GM13977 (cell line): ENCODE measurements around the gene DMD.

ENCODE experiments used
- DNase-seq: peaks from one replicate; pipeline ENCODE4 v3.0.0; 2012; ENCODE audit warnings: low spot score
- in situ Hi-C: fragments of 300-500 bp; cut with MboI; formaldehyde crosslinking; loops from one replicate; pipeline ENCODE4 v1.12.0; 2022; ENCODE audit warnings: low sequenced_read_pairs, low pct_unique_long_range_greater_than_20kb, mixed read lengths, inconsistent platforms; ENCODE audit not compliant: unreplicated experiment
- TF ChIP-seq, protein P1 (sequence below): IDR thresholded peaks from 2 replicates; pipeline ENCODE4 v1.5.1; 2012; ENCODE audit warnings: mild to moderate bottlenecking, control low read depth; ENCODE audit not compliant: insufficient read depth; ENCODE audit errors: extremely low read depth, missing control alignments

Gene DMD

DNA sequence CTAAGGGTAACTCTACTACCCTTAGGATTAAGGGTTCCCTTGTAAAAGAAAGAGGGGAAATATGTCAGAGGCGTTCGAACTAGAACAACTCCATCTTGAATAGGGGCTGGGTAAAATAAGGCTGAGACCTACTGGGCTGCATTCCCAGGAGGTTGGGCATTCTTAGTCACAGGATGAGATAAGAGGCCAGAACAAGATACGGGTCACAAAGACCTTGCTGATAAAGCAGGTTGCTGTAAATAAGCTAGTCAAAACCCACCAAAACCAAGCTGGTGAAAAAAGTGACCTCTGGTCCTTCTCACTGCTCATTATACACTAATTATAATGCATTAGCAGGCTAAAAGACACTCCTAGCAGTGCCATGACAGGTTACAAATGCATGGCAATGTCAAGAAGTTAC lies 922.0 kb downstream of the DMD start:
- in situ Hi-C loops = no loop called here
- DNase-seq = no peak
- TF ChIP-seq, protein P1, sequence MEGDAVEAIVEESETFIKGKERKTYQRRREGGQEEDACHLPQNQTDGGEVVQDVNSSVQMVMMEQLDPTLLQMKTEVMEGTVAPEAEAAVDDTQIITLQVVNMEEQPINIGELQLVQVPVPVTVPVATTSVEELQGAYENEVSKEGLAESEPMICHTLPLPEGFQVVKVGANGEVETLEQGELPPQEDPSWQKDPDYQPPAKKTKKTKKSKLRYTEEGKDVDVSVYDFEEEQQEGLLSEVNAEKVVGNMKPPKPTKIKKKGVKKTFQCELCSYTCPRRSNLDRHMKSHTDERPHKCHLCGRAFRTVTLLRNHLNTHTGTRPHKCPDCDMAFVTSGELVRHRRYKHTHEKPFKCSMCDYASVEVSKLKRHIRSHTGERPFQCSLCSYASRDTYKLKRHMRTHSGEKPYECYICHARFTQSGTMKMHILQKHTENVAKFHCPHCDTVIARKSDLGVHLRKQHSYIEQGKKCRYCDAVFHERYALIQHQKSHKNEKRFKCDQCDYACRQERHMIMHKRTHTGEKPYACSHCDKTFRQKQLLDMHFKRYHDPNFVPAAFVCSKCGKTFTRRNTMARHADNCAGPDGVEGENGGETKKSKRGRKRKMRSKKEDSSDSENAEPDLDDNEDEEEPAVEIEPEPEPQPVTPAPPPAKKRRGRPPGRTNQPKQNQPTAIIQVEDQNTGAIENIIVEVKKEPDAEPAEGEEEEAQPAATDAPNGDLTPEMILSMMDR = no peak

DNA sequence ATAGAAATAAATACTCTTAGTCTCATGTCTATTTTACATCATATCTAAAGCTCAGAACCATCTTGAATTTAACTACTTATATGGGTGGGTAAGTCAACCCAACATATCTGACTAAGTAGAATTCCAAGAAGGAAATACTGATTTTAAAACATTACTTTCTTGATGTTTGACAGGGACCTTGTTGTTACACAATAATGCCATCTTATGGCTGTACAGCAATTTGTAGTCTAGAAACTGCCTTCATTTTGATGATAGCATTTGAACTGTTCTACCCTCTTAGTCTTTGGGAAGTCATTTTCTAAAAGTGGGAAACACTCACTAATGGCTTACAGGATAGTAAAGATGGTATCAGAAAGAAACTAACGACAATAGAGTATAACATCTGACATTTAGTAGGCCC lies 929.5 kb downstream of the DMD start:
- TF ChIP-seq, protein P1 = no peak
- DNase-seq = no peak
- in situ Hi-C loops = no loop called here

DNA sequence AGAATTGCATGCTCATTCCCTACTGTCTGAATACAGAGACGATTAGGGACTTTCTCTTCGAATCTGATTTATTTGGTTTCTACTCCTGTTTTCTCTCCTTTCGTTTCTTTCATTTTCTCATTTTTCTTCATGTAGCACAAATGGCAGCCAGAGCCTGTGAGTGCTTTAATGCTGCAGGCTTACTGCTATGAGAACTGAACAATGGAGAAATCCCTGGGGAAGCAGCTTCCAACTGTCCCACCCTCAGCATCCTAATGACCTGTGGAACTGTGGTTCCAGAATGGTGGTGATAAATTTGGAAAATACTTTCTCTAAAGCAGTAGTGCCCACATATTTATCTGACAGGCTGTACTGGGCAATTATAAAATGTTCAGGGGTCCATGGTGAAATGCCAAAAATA lies 930.4 kb downstream of the DMD start:
- in situ Hi-C loops = no loop called here
- DNase-seq = no peak
- TF ChIP-seq, protein P1 = no peak

DNA sequence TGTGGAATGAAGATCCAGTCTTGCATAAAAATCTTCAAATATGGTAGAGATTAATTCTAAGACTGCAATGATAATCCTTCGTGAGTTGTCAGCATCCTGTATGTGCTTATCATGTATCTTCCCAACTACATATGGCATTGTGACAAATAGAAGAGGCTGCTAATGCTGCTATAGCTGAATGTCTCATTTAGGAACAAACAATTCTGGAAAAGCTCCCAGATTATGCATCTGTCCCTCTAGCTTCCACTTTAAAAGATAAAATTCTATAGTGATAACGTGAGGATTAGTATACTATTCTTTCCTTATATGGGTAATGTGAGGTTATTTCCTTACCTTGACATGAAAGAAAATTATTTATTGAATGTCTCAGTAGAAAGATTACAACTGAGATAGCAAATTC lies 930.9 kb downstream of the DMD start:
- DNase-seq = no peak
- in situ Hi-C loops = no loop called here
- TF ChIP-seq, protein P1 = no peak

DNA sequence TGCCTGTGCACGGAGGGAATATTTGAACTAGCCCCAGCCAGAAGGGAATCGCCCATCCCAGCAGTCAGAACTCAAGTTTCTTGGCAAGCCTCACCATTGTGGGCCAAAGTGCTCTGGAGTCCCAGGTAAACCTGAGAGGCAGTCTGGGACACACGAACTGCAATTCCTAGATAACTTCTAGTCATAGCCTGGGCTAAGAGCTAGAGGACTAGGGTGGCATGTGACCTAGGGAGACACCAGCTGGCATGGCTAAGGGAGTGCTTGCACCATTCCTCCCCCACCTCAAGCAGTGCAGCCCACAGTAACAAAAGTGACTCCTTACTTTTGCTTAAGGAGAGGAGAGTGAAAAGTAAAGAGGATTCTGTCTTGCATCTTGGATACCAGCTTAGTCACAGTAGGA lies 935.2 kb downstream of the DMD start:
- DNase-seq = no peak
- in situ Hi-C loops = no loop called here
- TF ChIP-seq, protein P1 = no peak

DNA sequence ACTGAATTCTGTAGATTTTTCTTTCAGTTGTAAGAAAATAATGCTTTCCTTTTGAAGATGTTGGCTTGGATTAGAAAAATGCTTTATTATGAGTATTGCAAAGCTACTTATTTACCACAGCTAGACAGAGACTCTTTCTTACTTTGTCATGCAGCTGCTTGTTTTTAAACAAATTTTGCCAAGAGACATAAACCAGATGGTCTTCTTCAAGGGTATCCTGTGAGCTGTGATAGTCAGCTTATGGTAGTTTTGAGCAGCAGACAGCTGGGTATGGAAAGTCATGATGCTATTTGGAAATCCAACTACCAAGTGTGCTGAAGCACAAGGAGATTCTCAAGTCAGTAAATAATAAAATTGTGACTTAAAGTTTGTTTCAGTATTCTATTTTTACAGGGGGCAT lies 941.5 kb downstream of the DMD start:
- no peak for DNase-seq
- TF ChIP-seq, protein P1 = no peak
- in situ Hi-C loops = no loop called here

DNA sequence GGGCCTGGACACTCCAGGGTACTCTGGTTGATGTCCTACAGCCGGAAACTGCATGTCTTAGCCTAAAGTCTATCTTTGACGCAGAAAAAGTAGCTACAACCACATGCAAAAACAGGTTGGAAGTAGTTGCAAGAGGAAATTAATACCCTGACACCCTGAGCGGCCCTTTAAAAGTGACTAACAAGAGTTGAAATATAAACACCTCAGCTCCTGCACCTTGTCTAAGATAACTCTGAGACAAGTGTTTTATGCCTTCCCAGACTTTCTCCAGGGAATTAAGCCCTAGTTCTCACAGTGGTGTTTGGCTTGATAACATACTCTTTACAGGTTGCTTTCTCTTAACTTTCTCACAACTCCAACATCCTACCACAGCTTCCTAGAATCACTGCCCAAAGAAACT lies 943.1 kb downstream of the DMD start:
- in situ Hi-C loops = no loop called here
- TF ChIP-seq, protein P1 = no peak
- DNase-seq = no peak
